AG09319 (cell line): ENCODE measurements around the gene RUNX1.

Source experiments
- DNase-seq: peaks from one replicate; pipeline ENCODE4 v3.0.0-alpha.2; 2010; ENCODE audit warnings: low read depth; ENCODE audit errors: extremely low read depth
- TF ChIP-seq, protein P1 (sequence below): IDR thresholded peaks from 2 replicates; pipeline ENCODE4 v1.5.1; 2011; ENCODE audit warnings: low read depth, mild to moderate bottlenecking, inconsistent platforms, low read length, moderate library complexity

RUNX1 gene

DNA sequence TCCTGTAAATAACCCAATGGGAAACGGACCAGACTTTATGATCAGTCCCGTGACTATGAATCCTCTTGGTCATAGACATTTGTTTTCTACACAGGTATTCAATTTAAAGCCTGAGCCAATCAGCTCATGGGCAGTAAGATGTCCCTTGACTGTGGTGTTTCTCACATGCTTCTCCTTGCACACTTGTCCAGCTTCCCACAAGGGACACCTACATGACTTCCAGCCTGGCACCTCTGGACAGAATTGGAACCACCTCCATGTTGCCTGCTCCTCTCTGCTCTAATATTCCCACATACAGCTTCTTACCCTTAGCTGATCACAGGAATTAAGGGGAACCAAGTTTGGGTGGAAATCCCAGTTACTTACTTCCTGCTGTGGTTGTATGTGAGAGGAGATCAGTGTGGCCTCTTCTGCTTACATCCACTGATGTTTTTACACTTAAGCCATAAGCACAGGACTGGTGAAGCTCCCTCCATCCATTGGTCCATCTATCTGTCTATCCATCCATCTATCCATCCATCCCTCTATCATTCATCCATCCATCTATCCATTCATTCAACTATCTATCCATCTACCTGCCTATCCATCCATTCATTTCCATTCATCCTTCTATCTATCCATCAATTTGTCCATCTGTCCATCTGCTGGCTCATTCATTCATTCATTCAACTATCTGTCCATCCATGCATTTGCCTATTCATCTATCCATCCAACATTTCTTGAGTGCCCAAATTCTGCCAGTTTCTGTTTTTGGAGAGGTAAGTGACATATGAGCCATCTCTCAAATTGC is 16.4 kb downstream of the RUNX1 start:
- no peak for DNase-seq
- TF ChIP-seq, protein P1, sequence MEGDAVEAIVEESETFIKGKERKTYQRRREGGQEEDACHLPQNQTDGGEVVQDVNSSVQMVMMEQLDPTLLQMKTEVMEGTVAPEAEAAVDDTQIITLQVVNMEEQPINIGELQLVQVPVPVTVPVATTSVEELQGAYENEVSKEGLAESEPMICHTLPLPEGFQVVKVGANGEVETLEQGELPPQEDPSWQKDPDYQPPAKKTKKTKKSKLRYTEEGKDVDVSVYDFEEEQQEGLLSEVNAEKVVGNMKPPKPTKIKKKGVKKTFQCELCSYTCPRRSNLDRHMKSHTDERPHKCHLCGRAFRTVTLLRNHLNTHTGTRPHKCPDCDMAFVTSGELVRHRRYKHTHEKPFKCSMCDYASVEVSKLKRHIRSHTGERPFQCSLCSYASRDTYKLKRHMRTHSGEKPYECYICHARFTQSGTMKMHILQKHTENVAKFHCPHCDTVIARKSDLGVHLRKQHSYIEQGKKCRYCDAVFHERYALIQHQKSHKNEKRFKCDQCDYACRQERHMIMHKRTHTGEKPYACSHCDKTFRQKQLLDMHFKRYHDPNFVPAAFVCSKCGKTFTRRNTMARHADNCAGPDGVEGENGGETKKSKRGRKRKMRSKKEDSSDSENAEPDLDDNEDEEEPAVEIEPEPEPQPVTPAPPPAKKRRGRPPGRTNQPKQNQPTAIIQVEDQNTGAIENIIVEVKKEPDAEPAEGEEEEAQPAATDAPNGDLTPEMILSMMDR, result no peak

DNA sequence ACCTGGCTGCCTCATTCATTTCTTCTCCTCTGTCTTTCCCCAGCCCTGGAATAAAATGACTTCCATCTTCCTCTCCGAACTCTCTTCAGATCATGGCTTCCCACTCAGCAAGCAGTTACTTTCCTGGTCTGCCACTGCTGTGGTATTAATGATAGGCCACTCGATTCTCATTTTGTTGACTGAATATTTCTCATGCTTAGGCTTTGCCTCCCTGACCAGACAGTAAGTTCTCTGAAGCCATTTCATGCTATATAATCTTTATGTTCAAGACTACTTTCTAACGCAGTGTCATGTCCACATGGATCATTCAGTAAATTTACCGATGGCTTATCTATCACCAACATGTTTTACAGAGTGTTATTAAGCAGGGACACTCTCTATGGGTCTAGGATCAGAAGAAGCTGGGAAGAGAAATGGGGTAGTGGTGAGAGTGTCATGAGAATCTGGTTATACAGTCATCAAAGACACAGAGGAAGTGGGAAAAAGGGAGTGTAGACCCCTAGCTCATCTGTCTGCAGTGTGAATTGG is 20.6 kb downstream of the RUNX1 start:
- TF ChIP-seq, protein P1, result no peak
- no peak for DNase-seq

DNA sequence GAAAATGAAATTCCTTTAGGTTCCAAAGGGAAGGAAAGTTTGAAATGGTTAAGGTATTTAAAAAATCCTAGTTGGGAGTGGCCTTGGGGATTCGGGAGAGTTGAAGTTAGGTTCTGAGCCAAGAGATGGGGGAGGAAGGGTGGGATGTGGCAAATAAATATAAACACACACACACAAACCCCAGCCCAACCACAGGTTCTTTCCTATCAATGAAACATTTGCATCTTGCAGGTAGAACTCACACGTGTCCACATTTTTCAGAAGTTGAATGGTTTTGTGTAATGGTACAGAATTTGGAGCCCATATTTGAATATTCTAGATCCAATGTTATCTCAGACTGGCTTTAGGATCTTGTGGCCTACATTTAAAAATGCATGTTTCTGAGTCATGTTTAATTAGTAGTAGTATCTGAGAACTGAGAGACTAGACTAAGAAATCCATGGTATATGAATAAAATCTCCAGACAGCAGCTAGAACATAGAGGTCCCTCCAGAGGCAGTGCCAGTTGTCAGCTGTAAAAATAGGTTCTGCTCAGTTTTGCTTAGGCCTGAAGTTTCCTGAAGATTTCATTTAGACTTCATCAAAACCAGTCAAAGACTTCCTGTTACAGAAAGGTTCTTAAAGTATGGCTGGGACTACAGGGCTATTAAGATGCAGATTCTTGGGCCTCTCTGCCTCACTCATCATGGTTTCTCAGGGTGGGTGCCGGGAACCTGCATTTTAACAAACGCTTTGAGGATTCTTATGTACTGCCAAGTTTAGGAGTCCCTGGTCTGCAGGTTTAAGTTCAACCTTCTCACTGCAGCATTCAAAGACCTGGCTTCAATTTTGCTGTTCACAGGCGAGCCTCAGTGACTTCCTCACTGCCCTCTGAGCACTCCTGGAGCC is 21.3 kb downstream of the RUNX1 start:
- TF ChIP-seq, protein P1, result no peak
- DNase-seq, result no peak

DNA sequence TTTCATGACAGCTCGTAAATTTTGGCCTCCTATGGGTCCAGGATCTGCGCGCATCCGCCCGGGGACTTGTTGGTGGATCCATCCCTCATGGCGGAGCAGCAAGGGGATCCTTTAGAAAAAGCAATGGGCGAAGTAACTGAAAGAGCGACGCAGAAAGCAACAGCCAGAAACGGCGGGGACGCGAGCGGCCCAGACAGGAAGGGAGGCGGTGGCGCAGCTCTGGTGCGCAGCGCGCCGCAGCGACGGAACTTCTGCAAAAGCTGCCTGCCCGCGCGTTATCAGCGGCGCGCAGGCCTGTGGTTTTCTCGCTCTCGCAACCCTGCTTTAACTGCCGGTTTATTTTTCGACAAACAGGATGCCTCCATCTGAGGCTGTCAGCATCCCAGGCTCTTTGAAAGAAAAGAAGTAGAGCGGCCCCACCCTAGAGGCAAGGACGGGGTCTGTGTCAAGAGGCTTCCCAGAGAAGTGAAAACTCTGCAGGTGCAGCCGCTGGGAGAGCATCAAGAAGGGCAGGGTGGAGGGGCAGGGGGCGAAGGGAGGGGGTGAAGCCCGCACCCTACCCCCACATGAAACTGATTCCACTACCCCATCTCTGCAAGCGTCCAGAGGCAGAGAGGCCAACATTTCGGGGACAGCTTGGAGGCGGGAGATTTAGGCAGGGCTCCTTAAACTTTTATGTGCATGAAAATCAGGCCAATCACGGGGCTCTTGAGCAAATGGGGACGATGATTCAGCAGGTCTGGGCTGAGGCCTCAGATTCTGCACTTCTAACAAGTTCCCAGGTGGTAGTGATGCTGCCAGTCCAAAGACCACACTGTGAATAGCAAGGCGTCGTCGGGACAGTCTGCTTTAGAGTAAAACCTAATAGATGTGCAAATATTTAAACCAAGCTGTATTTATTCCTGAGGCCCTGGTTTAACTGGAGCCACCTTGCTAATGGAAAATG is 22.2 kb downstream of the RUNX1 start:
- no peak for DNase-seq
- TF ChIP-seq, protein P1, result no peak

DNA sequence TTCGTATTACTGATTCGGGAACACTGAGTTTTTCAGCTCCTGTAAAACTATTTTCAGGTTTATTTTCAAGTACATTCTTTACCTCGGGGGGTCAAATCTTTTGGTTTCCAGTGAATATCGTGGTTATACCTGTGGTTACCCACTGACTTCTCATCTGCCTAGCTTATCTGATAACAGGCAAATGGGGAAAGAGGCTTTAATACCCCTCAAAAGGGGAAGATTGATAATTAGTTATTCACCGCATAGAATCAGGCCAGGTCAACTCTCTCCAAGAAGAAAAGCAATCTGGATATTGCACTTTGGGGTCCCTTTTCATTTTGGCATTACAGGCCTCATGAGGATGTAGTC is 23.0 kb downstream of the RUNX1 start:
- TF ChIP-seq, protein P1, result no peak
- DNase-seq, result no peak

DNA sequence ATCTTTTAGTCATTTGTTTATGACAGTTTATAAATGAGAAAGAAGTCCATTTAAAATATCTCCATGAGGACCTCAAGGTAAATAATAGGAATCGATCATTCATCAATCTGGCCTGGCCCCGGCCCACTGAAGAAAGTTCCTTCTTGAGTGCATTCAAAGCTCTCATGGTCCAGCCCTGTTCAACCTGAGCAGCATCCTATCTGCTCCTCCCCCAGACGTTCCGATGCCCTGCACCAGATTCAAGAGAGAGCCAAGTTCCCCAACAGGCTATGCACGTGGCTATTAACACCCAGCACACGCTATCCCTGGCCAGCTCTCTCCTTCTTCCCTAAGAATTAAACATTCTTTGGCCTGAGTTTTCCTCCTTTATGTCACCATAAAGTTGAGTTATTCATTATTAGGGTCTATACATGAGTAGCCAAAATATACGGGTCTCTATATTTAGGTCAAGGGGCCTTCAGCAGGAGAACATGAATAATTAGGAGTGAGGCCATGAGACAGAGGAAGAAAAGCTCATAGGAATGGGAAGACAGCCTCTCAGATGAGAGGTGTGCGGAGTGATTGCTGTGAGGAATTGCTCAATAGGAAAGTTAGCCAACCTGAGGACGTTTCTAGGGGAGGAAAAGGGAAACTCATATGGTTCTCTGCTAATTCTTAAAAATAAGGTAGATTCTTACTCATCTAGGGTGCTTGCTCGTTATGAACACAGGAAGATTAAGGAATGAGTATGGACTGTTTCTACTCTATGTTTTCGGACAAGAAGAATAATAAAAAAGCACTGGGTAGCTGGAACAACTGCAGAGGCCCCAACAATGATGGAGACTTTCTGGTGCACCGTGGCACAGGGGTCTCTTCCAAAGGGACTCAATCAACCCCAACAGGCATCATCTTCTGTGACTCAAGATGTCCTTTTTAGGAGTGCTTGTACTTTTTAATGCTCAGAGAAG is 23.6 kb downstream of the RUNX1 start:
- DNase-seq, result no peak
- TF ChIP-seq, protein P1, result no peak
